Activated CD8-positive, alpha-beta memory T cell treated with anti-CD3 and anti-CD28 coated beads, Interleukin-2, amount 50 U/mL, for 1 hour (primary cell): ENCODE results near the gene GLIS2.

Experiments
- DNase-seq: peaks from one replicate; pipeline ENCODE4 v3.0.0-alpha.2; 2020; ENCODE audit errors: extremely low read depth

The GLIS2 gene

DNA sequence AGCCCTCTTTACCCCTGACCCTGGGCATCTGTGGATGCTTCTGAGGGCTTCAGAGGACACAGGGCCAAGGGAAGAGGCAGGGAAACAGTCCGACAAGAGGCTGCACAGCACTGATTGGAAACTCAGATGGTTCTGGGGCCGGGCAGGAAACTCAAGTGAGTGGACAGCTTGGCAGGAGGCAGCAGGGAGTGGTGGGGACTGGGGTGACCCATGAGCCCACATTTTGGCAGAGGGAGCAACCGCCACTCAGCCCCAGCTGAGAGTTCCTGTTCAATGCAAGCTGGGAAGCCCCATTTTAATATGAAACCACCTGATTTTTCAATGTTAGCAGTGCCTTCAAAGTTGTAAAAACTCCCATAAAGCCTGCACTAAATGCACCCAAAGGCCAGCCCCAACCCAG, 54.3 kb downstream of the GLIS2 start:
- DNase-seq, result no peak

DNA sequence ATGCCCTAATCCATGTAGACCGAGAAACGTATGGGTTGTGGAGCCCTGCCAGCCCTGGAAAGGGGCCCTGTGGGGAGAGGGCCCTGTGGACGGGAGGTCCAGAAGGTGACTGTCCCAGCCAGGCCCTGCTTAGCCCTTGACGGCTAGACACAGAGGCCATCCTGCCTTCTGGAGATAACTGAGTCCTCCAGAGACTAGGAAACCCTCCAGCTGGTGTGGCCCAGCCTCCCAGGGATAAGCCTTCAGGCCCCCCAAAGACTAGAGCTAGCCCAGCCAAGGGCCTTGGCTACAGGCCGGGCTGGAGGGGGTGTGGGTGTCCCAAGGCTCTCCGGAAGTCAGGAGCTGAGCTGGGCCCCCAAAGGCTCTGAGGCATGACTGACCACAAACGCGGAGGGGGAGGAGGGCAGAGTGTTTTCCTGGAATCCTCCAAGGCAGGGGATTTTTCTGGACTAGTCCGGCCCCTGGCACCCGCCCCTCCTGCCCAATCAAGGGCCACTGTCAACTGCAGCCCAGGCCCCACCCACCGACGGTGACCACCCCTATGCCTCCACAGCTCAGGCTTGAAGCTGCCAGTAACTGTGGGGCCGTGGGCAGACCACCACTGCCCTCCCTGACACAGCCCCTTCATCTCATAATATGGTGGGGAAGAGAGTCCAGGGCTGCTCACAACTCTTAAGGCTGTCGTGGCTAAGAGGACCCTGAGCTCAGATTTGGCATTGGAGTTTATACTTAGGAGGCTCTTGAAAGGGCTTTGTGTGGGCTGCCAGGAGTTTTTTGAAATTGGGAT, 54.9 kb downstream of the GLIS2 start:
- DNase-seq, result no peak

DNA sequence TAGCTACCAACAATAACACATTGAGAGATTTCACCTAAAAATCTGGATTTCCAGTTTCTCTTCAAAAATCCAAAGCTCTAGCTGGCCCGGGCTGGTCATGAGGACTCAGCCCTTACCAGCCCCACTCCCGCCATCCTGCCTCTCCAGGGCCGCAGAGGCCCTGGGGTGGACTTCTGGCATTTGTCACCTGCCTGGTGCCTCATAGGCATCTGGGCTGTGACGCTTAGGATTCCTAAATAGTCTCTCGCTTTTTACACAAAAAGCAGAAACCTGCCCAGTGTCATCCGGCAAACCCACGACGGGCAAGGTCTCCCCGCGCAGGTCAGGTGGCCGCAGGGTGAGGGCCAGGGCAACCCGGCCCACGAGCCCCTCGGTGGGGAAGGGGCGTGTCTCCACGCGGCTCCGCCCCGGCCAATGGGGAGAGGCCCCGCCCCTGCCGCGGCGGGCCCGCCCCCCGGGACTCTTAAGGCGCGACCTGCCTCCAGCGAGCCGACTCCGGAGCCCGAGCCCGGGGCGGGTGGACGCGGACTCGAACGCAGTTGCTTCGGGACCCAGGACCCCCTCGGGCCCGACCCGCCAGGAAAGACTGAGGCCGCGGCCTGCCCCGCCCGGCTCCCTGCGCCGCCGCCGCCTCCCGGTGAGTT, 55.6 kb downstream of the GLIS2 start, which contains the start of gene VASN:
TSS of gene VASN (plus strand) at position 492 of the 644 bp plus-strand sequence. CDS start 9,030 bp downstream, outside the sequence.
- peak; percentile 29 for DNase-seq

DNA sequence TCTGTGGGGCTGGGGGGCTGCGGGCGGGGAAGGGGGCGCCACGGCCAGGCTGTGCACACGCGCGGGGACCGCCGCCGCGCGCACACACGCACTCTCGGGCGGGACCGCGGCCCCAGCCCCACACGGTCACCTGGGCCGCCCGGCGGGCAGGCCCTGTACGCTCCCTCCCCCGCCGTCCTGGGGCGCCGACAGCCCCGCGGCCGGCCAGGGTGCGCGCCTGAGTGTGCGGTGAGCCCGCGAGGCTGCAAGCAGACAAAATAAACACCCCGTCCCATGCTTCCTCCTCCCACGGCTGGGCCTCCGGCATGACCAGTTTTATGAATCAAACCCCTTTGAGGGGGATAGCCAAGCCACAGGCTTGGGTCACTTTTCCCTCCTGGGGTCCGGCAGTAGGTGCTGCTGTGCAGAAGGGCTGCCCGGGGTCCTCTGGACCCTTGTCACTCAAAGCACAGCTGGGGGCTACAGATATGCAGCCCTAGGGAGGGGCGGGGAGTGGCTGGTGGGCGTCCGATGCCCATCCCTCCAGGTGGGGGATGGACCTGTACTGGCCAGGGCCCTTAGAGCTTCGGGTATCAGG, 56.2 kb downstream of the GLIS2 start:
- no peak for DNase-seq

DNA sequence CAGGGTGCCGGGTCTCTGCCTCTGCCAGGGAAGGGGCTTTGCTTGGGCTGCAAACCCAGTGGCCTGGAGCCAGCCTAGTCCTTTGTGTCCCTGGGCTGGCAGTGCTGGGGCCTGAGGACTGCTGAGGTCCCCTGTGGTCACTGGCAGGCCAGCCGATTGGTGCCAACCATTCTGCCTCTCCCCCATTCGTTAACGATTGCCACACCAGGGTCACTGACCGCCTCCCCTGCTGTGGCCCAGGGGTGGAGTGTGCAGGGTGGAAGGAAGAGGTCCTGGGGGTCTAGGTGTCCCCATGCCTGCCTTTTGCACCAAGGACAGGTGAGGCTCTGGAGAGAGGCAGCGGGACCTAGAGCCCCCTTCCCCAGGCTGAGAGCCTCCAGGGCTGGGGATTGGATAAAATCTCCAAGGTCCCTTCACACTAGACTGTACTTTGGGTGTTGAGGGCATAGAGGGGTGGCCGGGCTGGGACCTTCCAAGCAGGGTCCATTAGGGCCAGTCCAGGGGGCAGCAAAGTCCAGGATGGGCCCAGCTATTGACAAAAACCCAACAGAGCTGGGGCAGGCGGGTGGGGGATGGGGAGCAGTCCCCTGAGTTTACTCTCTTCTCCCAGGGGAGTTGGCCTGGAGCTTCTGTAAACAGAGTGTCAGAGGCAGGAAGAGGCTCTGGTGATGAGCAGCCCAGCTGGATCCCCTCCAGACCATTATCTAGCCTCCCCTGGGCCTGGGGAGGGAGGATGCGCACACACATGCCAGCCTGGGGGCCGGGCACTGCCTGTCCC, 56.9 kb downstream of the GLIS2 start:
- no peak for DNase-seq

DNA sequence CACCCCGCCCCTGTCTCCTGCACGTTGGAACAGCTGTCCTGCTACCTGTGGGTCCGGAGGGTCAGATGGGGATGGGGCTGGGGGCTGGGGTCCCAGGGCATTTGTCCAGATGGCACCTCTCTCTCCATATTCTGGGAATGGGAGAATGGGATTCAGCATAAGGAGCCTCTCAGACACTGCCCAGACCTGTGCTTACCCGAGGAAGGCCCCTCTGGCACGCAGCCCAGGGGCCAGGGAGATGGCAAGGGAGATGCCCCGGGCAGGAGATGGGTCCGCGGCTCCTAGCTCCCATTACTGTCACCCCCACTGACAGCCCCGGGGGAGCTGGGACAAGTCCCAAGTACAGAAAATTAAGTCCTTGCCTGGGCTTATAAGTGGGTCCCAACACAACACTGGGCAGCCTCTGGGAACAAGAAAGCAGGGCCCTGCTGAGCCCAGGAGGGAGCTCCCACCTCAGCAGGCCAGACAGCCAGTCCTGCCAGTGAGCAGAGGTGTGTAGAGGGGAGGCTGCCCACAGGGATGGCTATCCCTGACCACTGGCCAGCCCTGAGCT, 57.6 kb downstream of the GLIS2 start:
- DNase-seq, result no peak

DNA sequence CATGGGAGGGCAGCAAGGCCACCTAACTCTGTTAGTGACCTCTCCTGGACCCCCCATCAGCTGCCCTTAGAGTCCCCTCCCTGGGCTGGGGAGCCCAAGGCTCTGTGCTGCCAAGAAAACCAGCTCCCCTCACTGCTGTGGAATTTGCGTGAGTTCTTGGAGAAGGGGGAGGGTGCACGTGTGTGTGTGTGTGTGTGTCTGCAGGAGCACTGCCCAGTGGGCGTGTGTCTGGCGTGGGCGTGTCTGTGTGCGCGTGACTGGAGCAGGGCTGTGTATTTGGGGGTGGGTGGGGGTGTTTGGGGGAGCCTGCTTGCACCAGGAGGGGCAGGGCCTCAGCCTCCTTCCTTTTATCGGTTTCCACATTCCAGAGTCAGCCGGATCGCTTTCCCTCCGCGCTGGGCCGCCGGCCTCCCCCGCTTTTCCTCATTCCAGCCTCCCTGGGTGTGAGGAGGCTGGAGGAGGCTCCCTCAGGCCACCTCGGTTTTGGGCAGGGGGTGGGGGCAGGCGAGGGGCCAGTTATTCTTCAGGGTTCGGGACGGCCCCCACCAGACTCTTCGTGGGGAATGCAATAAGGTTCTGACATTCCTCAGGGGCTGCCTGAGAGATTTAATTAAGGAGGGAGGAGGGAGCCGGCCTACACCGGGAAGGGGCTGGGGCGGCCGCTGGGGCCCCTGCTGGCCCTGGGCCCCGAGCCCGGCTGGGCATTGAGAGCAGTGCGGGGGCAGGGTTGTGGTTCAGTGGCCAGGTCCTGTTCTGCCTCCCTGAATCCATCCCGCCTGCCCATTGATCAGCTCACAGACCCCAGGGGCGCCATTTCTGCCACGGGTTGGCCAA, 58.3 kb downstream of the GLIS2 start:
- no peak for DNase-seq

DNA sequence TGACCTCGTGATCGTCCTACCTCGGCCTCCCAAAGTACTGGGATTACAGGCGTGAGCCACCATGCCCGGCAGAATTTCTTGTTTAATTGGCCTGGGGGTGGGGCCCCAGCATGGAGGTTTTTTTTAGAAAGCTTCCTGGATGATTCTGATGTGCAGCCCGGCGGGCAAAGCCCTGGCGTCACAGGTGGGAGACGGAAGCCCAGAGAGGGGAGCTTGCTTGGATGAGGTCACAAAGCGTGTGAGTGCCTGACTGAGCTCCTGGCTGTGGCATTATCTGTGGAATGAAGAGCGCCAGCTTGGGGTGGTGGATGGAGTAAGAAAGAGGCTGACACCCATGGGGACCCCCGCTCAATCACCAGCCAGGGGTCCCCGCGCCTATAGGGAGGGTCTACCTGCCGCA, 59.9 kb downstream of the GLIS2 start:
- DNase-seq, result no peak

DNA sequence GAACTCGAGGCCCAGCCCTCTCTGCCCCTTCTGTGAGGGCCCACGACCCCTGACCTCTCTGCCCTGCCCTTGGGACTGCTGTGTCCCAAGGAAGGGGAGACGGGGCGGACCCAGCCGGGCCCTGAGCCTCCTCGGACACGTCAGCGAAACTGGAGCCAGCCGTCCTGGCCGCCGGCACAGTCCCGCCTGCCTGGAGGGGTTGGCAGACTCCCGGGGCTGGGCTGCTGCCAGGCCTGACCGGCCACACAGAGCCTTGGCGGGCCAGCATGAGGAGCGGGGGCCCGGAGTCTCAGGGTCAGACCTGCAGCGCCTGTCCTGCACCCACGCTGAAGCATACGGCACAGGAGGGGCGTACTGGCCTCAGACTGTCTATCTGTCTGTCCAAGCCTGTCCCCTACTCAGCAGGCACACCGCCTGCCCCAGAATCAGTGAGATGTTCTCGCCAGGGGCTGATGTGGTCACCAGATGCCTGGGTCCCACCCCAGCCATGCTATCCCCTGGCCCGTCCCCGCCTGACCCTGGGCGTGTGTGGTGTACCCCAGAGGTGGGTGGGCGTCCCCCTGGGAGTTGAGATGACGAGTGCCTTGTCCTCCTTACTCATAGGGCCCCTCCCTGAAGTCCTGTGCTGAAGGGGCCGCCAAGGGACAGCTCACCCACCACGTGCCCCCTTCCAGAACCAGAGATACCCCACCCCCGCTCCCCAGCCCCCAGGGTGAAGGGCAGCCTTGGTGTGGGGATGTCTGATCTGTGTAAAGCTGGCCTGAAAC, 60.4 kb downstream of the GLIS2 start:
- DNase-seq, result no peak

DNA sequence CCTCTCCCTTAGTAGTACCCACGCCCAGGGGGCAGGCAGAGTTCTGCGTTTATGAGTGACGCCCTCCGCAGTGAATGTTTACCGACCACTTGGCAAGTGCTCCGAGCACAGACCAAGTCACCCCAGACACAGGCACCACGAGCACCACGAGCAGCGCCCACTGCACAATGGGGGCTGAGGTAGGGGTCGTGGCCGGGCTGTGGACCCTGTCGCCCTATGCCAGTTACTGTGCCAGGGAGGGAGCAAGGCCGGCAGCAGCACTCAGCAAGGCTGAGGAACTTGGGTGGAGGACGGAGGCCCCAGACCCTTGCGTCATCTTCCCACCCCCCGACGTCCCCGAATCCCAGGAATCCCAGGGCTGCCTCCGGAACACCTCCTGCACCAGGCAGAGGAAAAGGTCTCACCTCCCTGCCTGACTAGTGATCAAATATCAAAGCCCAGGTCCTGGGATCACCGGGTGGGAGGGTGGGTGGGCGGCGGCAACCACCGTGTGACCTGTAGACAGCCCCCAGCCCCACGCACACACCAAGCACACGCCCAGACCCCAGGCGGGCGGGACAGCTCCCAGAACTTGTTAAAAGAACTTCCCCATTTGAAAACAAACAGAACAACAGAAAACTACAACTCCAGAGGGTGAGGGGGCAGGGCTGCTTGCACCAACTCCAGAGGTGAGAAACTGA, 61.2 kb downstream of the GLIS2 start:
- no peak for DNase-seq

DNA sequence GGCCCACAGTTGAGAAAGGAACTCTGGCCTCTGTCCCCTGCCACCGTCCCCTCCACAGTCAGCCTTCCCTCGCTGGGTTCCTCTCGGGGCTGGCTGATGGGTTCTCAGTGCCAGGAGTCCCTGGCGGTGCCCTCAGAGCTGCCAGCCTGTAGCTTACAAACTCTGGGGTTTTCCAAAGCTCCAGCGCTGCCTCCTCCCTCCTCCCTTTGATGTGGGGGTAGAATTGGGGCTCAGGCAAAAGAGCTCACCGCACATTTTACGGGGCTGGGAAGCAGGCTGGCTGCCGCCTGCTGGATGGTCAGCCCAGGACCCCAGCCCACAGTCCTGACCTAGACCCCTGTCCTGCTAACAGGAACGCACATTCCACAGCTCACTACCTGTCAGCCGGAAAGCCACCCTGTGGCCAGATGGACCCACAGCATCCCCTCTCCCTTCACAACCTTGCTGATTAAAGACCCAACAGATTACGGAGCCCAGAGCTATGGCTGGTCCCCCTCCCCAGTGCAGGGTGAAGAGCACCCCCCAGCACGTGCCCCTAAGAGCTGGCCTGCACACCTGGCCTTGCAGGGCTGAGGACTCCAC, 61.8 kb downstream of the GLIS2 start:
- DNase-seq, result no peak

DNA sequence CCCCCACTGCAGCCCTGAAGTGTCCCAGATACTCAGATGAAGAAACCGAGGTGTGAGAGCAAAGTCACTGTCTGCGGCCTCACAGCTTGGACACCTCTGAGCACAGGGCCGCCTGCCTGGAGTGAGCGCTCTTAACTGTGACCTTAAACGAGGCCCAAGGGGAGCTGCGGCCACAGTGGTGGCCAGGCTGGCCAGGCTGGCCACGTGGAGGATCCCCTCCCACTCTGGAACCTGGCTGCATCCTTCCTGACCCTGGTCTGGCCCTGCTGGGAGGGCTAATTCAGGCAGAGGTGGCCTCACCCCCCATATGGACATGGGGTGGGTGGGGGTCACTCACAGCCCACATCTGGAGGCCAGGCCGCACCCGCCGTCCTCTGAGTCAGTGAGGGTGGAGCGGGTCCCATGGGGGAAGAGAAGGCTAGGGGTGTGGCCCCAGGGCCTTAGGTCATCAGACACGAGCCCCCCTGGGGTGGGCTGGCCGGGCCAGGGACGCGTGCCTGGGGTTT, 62.3 kb downstream of the GLIS2 start:
- no peak for DNase-seq

DNA sequence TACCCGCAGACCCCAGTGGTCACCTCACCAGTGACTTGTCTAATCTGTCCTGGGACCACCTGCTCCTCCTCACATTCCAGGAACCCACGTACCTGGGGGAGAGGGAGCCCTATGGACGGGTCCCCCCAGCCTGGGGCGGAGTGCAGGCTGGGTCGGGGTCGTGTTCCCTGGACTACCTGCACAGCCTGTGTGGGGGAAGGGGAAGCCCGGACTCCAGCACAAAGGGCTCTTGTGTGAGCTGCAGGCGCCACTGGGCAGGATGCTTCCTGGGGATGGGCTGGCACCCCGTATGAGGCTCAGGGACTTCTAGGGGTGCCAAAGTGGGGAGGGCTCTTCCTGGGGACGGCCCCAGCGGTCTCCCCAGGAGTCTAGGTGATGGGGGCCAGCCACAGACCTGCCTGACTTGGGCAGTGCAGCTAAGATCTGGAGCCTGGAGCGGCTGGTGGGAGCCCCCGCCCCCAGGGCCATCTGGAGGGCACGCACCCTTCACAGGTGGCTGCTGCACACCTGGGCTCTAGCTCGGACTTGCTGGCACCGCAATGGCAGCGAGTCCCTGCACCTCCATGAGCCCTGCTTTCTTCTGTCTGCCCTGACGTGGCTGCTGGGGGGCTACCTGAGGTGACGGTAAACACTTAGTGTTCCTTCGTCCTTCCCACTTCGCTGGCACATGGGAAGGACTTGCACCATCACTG, 63.3 kb downstream of the GLIS2 start:
- DNase-seq, result no peak

DNA sequence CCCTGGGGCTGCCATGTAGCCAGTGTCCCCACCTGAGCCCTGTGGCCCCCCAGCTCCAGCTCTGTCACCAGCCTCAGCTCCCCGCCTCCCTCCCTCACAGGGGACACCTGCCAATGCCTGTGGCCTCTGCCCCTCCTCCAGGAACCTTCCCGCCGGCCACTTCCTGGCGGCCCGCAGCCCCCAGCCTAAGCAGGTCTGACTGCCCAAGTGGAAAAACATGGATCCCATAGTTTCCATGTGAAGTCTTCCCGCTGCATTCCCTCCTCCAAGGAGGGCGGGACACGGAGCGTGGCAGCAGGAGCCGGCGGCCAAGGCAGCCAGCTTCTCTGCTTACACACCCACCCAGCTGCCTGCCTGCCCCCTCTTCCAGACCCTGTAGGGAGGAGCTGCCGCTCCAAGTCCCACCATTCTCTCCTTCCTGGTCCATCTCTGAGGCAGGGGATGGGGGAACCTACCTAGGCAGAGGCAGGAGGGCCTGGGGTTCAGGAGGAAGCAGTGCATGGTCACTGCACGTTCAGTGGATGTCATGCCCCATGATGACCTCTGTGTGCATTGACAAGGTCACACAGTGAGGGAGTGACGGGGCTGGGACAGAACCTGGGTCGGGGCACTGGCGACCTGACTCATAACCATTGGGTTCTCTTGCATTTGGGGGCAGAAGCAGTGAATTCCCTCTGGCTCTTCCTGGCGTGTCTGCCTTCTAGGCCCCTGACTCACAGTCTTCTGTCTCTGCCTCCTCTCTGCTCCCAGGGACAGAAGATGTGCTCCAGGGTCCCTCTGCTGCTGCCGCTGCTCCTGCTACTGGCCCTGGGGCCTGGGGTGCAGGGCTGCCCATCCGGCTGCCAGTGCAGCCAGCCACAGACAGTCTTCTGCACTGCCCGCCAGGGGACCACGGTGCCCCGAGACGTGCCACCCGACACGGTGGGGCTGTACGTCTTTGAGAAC, 64.5 kb downstream of the GLIS2 start:
- DNase-seq, result no peak

DNA sequence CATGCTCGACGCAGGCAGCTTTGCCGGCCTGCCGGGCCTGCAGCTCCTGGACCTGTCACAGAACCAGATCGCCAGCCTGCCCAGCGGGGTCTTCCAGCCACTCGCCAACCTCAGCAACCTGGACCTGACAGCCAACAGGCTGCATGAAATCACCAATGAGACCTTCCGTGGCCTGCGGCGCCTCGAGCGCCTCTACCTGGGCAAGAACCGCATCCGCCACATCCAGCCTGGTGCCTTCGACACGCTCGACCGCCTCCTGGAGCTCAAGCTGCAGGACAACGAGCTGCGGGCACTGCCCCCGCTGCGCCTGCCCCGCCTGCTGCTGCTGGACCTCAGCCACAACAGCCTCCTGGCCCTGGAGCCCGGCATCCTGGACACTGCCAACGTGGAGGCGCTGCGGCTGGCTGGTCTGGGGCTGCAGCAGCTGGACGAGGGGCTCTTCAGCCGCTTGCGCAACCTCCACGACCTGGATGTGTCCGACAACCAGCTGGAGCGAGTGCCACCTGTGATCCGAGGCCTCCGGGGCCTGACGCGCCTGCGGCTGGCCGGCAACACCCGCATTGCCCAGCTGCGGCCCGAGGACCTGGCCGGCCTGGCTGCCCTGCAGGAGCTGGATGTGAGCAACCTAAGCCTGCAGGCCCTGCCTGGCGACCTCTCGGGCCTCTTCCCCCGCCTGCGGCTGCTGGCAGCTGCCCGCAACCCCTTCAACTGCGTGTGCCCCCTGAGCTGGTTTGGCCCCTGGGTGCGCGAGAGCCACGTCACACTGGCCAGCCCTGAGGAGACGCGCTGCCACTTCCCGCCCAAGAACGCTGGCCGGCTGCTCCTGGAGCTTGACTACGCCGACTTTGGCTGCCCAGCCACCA, 65.4 kb downstream of the GLIS2 start:
- no peak for DNase-seq
